GM19239 (cell line): ENCODE data around the gene COL26A1.

Source experiments
- DNase-seq: peaks from one replicate; pipeline ENCODE4 v3.0.0; 2011; ENCODE audit warnings: low spot score; ENCODE audit not compliant: insufficient read length
- FAIRE-seq: peaks from 2 replicates; lab custom pipeline; 2011; peaks lifted over from hg19 to GRCh38; lab: Jason Lieb, UNC

The COL26A1 gene

GRCh38 chr7:101545441-101546190, 182.9 kb downstream of the COL26A1 start:
- no peak for DNase-seq
- FAIRE-seq = no peak

- no peak for FAIRE-seq
- no peak for DNase-seq
These were observed 183.7 kb downstream of the COL26A1 start for GRCh38 chr7:101546308-101546936.

- FAIRE-seq = no peak
- no peak for DNase-seq
These were observed 184.6 kb downstream of the COL26A1 start for GRCh38 chr7:101547022-101547915.

- no peak for FAIRE-seq
These were observed 185.4 kb downstream of the COL26A1 start for GRCh38 chr7:101547916-101548661.

GRCh38 chr7:101549734-101550133, 187.1 kb downstream of the COL26A1 start:
- DNase-seq = no peak
- no peak for FAIRE-seq

More at GRCh38 chr7:101547916-101548661, 185.4 kb downstream of the COL26A1 start:
- DNase-seq = no peak

- no peak for DNase-seq
These were observed 188.2 kb downstream of the COL26A1 start for GRCh38 chr7:101550641-101551541.

GRCh38 chr7:101553018-101553770, 190.5 kb downstream of the COL26A1 start:
- DNase-seq = no peak
- no peak for FAIRE-seq

More at GRCh38 chr7:101550641-101551541, 188.2 kb downstream of the COL26A1 start:
- no peak for FAIRE-seq

- no peak for DNase-seq
- FAIRE-seq = no peak
These were observed 191.2 kb downstream of the COL26A1 start for GRCh38 chr7:101553771-101554445.

- FAIRE-seq (no peak), DNase-seq (no peak)
These were observed 192.1 kb downstream of the COL26A1 start for GRCh38 chr7:101554584-101555268.

GRCh38 chr7:101555269-101555920, 192.7 kb downstream of the COL26A1 start:
- DNase-seq (no peak), FAIRE-seq (no peak)

- DNase-seq = no peak
- no peak for FAIRE-seq
These were observed 193.2 kb downstream of the COL26A1 start for GRCh38 chr7:101555921-101556275.

- FAIRE-seq (no peak), DNase-seq (no peak)
These were observed 193.8 kb downstream of the COL26A1 start for GRCh38 chr7:101556453-101556968.

GRCh38 chr7:101557421-101557820, 194.7 kb downstream of the COL26A1 start:
- DNase-seq (no peak), FAIRE-seq (no peak)

- no peak for DNase-seq
- FAIRE-seq = no peak
These were observed 195.5 kb downstream of the COL26A1 start for GRCh38 chr7:101557978-101558741.

GRCh38 chr7:101558742-101559325, 196.2 kb downstream of the COL26A1 start:
- FAIRE-seq = no peak

GRCh38 chr7:101559586-101559985, 196.9 kb downstream of the COL26A1 start:
- FAIRE-seq = no peak

More at GRCh38 chr7:101558742-101559325, 196.2 kb downstream of the COL26A1 start:
- DNase-seq = no peak

More at GRCh38 chr7:101559586-101559985, 196.9 kb downstream of the COL26A1 start:
- DNase-seq = no peak
